Effector CD4-positive, alpha-beta T cell (primary cell): ENCODE data around the gene UBE2D1.

Experiments
- DNase-seq: peaks from one replicate; pipeline ENCODE4 v3.0.0-alpha.2; 2020
- total RNA-seq: gene quantifications from one replicate; lab custom pipeline; 2026; lab: John Stamatoyannopoulos, UW

The UBE2D1 gene
- 21.4 reads per million, percentile 48 among the genes with 10 or more reads in this experiment for total RNA-seq

GRCh38 chr10:58334817-58335305, at the start of gene UBE2D1:
Gene UBE2D1 (plus strand): TSS chr10:58335006. CDS start chr10:58335202, 196 bp downstream.
- peak; percentile 63 for DNase-seq

GRCh38 chr10:58291538-58292174, 43.1 kb upstream of the UBE2D1 start:
- peak; percentile 25 for DNase-seq

- DNase-seq: no peak
Observed at GRCh38 chr10:58293989-58294388, 40.8 kb upstream of the UBE2D1 start.

GRCh38 chr10:58299580-58299979, 35.2 kb upstream of the UBE2D1 start:
- peak; percentile 46 for DNase-seq

- no peak for DNase-seq
Observed at GRCh38 chr10:58300676-58301075, 34.1 kb upstream of the UBE2D1 start.

- no peak for DNase-seq
Observed at GRCh38 chr10:58302254-58302653, 32.6 kb upstream of the UBE2D1 start.

- DNase-seq: no peak
Observed at GRCh38 chr10:58304099-58304633, 30.6 kb upstream of the UBE2D1 start.

GRCh38 chr10:58305821-58306220, 29.0 kb upstream of the UBE2D1 start:
- DNase-seq: no peak

- no peak for DNase-seq
Observed at GRCh38 chr10:58307676-58308075, 27.1 kb upstream of the UBE2D1 start.

- DNase-seq: no peak
Observed at GRCh38 chr10:58311026-58311425, 23.8 kb upstream of the UBE2D1 start.

- DNase-seq: no peak
Observed at GRCh38 chr10:58316874-58317273, 17.9 kb upstream of the UBE2D1 start.

GRCh38 chr10:58318346-58318745, 16.5 kb upstream of the UBE2D1 start:
- DNase-seq: no peak

- no peak for DNase-seq
Observed at GRCh38 chr10:58319599-58319998, 15.2 kb upstream of the UBE2D1 start.

GRCh38 chr10:58320351-58321049, 14.3 kb upstream of the UBE2D1 start:
- no peak for DNase-seq

- no peak for DNase-seq
Observed at GRCh38 chr10:58322072-58322834, 12.6 kb upstream of the UBE2D1 start.

GRCh38 chr10:58322835-58323209, 12.0 kb upstream of the UBE2D1 start:
- DNase-seq: no peak

- DNase-seq: no peak
Observed at GRCh38 chr10:58326967-58327381, 7.8 kb upstream of the UBE2D1 start.

- no peak for DNase-seq
Observed at GRCh38 chr10:58328233-58328632, 6.6 kb upstream of the UBE2D1 start.

GRCh38 chr10:58330431-58330830, 4.4 kb upstream of the UBE2D1 start:
- no peak for DNase-seq

GRCh38 chr10:58331646-58332045, 3.2 kb upstream of the UBE2D1 start:
- DNase-seq: no peak

- no peak for DNase-seq
Observed at GRCh38 chr10:58335306-58336005, 650 bp downstream of the UBE2D1 start.

- no peak for DNase-seq
Observed at GRCh38 chr10:58336242-58336641, 1.4 kb downstream of the UBE2D1 start.

GRCh38 chr10:58341422-58341821, 6.6 kb downstream of the UBE2D1 start:
- no peak for DNase-seq
